Measurements from ENCODE around the gene LYRM4.

LYRM4 gene

DNA sequence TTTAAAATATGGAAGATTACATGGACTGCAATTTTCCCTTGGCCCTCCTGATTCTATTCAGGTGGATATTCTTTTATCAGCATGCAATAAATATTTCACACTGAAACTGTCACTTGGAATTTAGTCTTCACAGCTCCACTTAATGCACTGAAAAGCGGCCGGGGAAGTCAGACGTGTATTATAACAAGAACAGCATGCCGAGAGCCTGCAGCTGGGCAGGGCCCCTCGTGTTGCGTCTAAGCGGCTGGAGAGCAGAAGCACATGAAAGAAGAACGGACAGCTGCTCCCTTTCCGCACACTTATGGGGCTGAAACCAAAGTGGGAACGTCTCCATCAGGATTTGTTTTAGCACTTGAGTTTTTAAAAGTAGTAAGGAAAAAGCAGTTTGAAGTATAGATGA, 57.2 kb downstream of the LYRM4 start:
- DNase-seq, result no peak

DNA sequence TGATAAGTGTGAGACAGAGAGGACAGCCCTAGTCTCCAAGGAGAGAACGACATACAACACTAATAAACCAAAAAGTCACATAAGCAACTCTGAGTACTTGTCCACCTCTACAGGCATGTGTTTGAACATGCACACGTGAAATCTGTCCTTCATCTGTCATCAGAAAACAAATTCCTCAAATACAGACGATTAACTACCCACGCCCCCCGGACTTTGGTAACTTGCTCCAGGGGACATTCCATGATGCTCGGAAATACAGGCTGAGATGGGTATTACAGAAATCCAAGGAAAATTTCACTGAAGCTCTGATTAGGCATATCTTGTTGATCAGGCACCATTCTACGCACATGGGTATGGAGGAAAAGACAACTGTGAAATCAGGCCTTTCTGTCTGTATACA, 57.8 kb downstream of the LYRM4 start:
- no peak for DNase-seq

DNA sequence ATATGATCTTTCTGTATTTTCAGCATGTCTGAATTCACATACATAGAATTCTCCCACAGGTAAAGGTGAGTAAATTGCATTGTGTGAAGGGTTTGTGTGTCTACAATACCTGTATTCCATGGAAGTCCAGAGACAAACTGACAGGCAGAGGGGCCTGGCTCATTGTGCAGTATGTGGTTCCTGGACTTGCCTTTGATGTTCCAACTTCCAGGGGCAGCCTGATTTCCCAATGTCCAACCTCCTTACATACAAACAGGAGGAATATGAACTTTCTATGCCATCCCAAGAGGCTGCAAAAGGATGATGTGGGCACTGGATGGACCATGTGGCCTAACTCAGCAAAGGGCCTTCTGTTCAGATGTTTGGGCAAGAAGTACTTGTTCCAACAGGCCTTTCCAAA, 58.5 kb downstream of the LYRM4 start:
- no peak for DNase-seq

DNA sequence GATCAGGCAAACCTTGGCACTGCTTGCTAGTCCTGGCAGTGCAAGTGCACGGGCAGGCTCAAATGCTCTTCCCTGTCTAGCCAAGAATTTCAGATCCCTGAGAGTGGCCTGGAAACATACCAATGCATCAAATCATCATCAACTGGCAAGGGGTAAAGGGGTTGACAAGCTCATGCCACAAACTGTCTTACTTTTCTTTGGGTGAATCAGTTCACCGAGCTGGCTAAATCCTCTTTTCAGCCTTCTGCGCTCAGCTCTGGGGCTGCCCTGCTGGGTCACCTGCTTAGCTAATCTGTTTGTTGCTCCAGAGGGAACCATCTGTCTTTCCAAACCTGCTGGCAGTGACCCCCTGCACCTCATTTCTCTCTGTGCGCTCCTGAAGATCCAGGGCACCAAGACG, 59.5 kb downstream of the LYRM4 start:
- no peak for DNase-seq

DNA sequence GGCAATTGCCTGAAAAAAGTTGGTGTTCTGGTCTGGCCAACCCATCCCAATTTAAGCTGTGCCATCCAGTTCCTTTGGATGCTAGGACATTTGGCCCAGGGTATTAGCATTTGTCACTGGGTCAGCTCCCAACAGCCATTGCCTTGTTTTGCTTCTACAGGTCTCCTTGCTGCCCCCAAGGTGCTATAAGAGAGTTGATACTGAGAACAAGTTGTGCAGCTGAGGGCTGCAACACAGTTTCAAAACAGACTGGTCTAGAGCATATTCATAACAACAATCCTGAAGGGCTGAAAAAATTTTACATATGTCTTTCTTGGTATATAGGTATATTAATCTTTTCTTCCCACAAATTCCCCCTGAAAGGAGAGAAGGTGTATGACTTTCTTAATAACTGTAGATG, 61.0 kb downstream of the LYRM4 start:
- no peak for DNase-seq

DNA sequence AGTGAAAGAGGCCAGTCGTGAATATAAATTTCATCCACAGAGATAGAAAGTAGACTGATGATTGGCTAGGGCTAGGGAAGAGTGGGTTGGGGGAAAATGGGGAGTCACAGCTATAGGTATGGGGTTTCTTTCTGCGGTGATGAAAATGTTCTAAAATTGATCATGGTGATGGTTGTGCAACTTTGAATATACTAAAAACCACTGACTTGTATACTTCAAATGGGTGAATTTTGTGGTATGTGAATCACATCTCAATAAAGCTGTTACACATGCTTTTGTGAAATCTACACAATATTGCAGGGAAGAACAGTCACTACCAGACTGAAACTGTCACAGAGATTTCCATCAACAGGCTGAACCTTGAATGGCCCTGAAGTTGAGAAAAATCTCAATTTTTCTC, 61.5 kb downstream of the LYRM4 start:
- no peak for DNase-seq

DNA sequence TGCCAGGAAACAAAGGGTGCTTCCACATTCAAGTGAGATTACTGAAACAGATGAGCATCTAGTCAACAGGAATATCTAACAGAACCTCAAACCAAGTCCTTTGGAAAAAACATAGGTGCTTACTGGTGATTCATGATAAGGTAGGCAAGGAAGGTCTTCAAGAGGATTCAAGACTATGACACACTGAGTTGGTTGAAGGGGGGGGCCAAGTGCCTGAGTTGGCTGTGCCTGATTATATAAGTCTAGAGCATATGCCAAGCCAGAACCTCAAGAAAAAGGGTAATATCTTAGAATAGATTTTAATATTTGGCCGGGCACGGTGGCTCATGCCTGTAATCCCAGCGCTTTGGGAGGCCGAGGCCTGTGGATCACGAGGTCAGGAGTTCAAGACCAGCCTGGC, 63.7 kb downstream of the LYRM4 start:
- DNase-seq, result no peak

DNA sequence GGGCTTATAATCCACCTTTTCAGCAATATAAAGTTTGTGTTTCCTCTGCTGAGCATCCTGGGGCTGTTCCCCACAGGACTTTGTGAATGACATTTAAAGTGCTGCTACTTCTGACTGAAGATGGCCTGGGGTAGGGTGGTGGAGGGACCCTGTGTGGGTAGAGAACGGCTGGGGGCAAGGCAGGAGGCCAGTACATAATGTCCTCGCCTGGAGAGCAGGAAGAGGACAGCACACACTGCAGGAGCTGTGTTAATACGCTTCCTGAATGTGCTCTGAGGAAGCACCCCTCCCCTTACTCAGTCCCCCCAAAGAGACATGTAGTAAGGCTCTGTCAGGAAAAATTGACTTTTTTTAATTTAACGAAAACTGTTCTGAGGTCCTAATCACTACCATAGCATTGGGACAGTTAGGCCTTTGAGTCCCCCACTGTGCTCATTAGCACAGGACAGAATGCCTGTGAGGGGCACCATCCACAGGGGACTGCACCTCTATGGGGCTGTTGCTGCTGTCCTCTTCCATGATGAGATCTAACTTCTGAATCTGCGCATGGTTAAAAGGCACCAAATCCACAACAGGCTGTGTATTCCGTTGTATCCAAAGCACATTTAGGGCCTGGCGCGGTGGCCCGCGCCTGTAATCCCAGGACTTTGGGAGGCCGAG, 68.5 kb downstream of the LYRM4 start:
- DNase-seq, result no peak

DNA sequence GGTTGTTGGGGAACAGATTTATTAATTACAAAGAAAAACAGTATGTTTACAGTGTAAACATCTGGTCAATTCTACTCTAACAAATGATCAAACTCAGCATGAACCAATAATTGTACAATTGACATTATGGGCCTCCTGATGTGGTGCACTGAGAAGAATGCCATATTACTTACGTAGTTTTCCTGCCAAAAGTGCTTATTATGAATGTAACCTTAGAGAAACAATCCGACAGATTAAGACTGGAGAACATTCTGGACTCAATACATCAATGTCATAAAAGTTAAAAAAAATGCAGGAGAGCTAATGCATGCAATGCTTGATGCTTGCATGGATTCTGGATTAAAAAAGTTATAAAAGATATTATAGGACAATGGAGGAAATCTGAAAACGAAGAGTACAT, 69.0 kb downstream of the LYRM4 start:
- DNase-seq, result no peak

DNA sequence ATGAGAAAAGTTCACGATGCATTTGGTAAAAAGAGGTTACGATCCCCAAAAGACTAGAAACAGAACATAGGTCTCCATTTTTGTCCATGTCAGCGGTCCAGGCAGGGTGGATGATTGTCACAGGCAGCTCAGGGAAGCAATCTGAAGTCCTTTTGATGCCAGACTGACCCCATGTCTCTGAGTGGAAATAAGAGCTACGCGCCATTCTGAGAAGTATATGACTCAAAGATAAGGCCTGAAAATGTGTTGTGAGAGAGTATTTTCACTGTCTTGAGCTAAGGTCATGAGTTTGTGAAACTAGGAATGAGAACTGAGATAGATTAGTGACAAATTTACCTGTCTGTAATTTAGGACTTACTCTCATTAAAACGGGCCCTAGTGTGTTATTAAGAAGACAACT, 69.5 kb downstream of the LYRM4 start:
- DNase-seq, result no peak

DNA sequence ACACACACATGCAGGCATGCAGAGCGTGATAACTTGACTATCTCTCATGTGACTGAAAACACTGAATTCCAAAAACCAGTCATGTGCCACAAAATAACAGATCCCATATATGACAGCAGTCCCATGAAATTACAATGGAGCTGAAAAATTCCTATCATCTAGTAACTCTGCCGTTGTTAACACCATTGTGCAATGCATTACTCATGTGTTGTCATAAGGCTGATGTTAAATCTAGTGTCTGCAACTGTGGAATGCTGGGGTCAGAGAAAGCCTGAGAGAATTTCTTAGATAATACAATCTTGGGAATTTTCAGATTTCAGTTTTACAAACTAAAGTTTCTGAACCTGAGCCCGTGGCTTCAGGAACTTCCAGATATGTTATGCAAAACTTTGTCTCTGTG, 70.2 kb downstream of the LYRM4 start:
- no peak for DNase-seq

DNA sequence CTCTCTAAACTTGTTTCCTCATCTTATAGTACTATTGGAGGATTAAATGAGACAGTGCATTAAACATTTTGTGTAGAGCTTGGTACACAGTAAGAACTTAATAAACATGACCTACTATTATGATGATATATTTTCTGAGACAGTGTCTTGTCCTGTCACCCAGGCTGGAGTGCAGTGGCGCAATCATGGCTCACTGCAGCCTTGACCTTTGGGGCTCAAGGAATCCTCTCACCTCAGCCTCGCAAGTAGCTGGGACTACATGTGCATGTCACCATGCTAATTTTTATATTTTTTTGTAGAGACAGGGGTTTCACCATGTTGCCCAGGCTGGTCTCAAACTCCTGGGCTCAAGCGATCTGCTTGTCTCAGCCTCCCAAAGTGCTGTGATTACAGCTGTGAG, 72.1 kb downstream of the LYRM4 start:
- DNase-seq, result no peak

DNA sequence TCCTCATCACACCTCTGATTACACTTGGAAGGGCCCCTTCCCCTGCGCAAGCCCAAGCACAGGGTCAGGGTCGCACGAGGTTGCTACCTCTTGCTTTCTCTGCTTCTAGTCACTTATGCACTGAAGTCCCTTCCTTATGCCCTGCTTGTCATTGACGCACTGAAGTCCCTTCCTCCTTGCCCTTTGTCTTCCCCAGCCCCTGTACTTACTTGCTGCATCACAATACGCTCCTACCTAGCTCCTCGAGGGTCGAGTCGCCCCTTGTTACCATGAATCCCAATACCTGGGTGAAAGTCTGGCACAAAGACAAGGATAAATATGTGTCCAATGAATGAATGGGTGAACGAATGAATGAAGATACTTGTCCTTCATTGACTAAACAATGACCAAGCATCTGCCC, 75.9 kb downstream of the LYRM4 start:
- no peak for DNase-seq

DNA sequence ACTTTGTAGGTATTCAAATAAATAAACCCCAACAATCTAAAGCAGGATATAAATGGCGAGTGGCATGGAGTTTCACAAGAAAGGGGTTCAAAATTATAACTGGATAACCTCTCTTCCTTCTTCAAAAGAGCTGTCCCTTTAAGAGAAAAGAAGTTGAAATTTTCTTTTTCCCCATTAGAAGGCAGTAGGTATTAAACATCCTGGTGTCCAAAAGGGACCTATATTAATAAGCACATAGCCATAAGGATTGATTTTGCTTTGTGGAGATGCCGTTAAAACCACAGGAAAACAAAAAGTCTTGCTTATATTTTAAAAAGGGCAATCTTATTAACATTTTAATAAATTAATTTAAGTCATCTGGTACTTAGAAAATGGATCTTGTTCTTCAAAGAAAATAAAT, 76.5 kb downstream of the LYRM4 start:
- no peak for DNase-seq

DNA sequence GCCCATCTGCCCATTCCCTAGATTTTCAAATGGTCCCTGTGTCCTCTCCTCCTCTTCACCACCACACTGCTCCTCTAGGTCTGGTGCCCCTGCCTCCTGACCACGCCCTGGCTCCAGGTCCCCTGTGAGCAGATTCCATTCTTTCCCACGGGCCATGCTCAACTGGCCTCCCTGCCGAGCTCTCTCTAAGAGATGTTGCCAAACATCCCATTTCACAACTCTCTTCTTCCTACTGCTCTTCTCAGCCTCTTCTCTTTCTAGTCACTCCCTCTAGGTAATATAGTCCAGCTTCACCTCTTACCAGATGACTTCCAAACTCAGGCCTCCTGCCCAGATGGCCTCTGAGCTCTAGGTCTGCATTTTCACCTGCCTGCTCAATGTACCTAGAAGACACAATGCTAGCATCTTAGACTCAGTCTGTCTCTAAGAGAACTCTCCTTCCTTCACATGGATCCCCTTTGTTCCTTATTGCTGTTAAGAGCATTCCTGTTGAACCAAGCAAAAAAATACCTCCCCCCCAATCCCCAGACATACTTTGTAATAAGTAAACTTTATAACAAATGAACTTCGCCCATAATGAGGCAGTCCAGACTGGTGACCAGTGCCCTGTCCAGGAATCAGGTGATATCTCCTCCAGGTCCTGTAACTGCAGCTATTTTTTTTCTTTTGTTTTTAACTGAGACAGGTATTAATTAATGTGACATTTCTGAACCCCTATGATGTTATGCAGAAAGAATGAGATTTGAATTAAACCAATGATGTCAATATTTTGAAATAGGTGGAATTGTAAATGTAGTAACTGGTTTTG, 79.0 kb downstream of the LYRM4 start:
- DNase-seq, result no peak

DNA sequence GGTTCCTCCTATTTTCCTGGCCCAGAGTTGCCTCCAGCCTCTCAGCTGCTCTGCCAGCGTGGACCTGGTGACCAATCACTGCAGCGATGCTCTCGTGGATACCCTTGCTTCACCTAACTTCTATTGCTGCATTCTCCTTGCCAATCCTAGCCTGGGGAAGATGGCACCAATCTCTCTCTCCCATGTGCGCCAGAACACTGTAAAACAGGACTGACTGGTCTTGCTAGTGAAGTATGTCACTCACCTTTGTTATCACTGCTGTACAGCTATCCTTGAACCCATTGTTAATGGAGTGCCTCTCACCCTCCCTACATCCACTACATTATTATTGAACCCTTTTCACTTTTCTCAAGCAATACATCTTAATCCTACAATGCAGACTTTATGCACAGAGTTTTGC, 80.1 kb downstream of the LYRM4 start:
- DNase-seq, result no peak

DNA sequence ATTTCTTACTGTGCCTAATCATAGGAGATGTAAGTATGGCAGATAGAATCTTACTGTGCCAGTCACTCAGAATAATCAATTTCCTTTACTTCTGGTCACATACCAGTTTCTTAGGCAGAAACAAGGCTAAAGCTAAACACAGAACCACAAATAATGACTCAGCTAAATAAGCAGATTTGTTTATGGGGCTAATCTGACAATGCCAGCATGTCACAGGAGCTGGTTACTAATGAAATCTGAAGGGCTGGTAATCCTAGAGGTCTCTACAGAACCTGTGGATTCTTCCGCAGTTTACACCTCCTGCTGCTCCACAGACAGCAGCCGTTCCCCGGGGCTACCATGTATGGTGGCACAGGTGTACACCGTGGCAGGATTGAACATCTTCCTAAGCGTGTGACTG, 80.8 kb downstream of the LYRM4 start:
- no peak for DNase-seq

DNA sequence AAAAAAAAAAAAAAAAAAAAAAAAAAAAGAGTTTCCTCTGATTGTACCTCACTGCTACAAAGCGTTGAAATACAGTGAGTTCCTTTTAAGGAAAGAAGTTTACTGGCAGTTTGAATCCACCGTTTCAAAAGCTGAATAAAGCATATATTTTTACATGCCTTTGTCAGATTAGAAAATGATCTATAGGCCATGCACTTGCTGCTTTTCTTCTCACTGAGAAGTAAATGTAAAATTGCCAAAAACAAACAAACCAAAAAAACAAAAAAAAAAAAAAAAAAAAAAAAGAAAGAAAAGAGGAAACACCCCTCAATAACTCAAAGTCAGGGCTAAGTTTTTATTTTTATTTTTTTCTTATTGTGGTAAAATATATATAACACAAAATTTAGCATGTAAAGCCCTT, 81.9 kb downstream of the LYRM4 start:
- DNase-seq, result no peak

DNA sequence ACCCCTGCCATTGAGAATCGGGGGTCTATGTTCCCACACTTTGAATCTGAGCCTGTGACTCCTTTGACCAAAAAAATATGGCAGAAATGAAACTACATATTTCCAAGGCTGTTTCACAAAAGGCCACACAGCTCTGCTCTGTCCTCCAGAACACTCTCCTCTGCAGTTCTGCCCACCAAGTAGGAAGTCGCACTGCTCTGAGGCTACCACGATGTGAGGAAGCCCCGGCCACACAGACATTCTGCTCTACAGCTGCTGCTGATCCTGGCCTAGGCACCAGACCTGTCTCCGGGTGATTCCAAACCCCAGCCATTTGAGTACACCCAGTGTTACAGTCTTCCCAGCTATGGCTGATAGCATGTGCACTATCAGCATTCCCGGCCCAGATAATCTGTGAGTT, 85.1 kb downstream of the LYRM4 start:
- DNase-seq, result no peak

DNA sequence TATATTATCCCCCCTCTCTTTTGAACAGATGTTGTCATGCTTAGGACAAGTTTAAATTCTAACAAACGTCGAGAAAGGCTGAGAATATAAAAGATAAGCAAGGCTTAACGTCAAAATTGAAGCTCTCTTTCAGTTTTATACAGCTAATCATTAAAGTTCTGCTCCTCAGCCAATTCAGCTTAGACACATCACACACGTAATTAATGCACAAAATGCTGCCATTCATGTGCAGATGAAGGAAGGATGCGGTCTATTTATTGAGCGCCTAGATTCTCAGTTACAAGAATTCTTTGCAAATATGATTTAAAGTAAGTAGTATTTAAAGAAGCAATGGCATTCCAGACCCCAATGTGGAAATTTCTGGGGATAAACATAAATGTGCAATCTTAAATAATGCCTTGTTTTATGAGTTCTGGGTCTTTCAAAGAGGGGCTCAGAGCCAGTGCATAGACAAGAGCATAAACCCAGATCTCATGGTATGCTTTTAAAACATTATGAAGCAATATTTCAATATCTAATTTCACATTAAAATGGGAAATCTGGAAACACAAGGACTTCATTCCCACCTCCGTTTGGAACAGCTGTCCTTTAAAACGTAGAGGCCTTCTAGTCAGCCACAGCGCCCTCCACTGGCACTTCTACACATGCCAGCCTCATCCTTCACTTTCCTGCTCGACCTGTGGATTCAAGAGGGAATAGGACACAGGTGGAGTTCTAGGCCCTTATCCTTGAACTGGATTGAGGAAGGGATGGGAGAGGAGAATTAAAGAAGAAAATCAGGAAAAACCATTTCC, 85.8 kb downstream of the LYRM4 start:
- DNase-seq, result no peak

DNA sequence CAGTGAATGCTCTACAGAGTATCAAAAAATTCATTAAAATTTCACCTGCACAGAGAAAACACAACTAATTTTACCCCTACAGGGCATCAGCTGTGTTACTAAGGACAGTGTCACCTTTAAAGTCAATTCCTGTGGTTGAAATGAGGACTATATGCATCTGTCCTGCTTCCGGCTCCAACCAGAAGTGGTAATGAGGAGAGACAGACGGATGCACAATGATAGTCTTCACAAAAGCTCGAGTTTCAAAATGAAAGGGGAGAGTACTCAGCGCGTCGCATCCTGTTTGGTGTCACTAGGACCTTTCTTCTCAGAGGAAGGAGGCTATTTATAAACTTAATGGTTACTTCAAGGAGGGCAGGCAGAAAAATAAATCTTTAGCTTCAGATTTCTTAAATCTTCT, 86.5 kb downstream of the LYRM4 start:
- peak; percentile 42 for DNase-seq

DNA sequence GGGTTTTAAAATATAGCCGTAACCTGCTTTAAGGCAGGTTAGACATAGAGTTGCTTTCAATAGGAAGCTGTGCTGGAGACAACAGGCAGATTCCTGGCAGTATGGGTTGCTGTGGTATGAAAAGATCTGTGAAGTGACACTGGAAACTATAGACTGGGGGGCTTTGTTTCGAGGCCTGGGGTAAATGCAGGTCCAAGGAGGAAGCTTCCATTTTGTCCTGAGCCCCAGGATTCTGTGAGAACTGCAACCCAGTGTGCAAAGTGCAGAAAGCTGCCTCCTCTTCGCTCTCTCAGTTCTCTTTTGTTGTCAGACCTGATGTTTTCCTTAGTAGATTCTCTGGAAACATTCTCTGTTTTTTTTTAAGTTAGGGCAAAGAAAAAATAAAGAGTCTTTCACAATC, 86.9 kb downstream of the LYRM4 start:
- no peak for DNase-seq

DNA sequence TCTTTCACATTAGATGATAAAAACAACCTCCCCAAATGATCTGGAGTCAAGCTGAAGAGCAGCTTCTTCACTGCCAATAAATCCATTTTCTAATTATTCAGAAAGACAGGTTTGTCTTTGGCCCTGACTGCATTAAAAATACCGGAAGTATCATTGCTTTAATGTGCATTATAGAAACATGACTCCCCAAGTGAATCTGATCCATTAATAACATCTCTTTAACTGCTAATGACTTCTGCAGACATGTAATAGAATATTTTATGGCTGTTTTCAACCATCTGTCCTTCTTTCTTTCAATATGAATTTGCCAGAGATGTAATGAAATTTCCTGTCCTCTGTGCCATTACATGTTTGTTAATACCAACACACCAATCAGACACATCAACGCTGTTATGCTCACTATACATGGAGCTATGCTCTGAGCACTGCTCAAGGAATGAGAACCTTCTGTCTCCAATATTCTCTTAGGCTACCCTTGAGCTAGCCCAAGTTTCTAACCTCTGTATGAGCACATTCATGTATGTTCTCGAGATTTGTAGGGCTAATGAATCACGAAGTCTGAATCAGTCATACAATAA, 87.8 kb downstream of the LYRM4 start:
- DNase-seq, result peak; percentile 83
